ENCODE results near the gene UNC13C.

The UNC13C gene

GRCh38 chr15:54481819-54482218, 503.6 kb downstream of the UNC13C start:
- Histone ChIP-seq H3K9ac (ENCODE audit: low read length in 5 of 5) (no peak overlapping the region), H3K27ac (ENCODE audit: low read depth, low read length) (no peak overlapping the region), H3K4me1 (ENCODE audit: control insufficient read depth in 5 of 5, insufficient read depth in 5 of 5, low read length in 5 of 5) (no peaks in the 10 kb centered on the region), H3K36me3 (ENCODE audit: control insufficient read depth in 5 of 5, insufficient read depth in 5 of 5, low read length in 5 of 5) (no peaks in the 10 kb centered on the region), H3K27me3 (ENCODE audit: control insufficient read depth in 5 of 5, insufficient read depth in 4 of 5, low read length in 5 of 5) (no peaks in the 10 kb centered on the region), H3K4me3 (ENCODE audit: low read depth in 1 of 5, low read length in 5 of 5) (no peak overlapping the region), H3K9me3 (ENCODE audit: control insufficient read depth in 5 of 5, low read length in 5 of 5) (peaks cover 0 to 7% (median 4%) of the 10 kb centered on the region in 5 donors)

GRCh38 chr15:54482251-54482650, 504.0 kb downstream of the UNC13C start:
- Histone ChIP-seq H3K27ac (ENCODE audit: low read depth, low read length) (no peak overlapping the region), H3K4me3 (ENCODE audit: low read depth in 1 of 5, low read length in 5 of 5) (no peak overlapping the region), H3K9me3 (ENCODE audit: control insufficient read depth in 5 of 5, low read length in 5 of 5) (peaks cover 0 to 7% (median 4%) of the 10 kb centered on the region in 5 donors), H3K9ac (ENCODE audit: low read length in 5 of 5) (no peak overlapping the region), H3K36me3 (ENCODE audit: control insufficient read depth in 5 of 5, insufficient read depth in 5 of 5, low read length in 5 of 5) (no peaks in the 10 kb centered on the region), H3K27me3 (ENCODE audit: control insufficient read depth in 5 of 5, insufficient read depth in 4 of 5, low read length in 5 of 5) (no peaks in the 10 kb centered on the region), H3K4me1 (ENCODE audit: control insufficient read depth in 5 of 5, insufficient read depth in 5 of 5, low read length in 5 of 5) (no peaks in the 10 kb centered on the region)

- Histone ChIP-seq H3K9me3 (ENCODE audit: control insufficient read depth in 5 of 5, low read length in 5 of 5) (no peaks in the 10 kb centered on the region), H3K4me3 (ENCODE audit: low read depth in 1 of 5, low read length in 5 of 5) (no peak overlapping the region), H3K9ac (ENCODE audit: low read length in 5 of 5) (no peak overlapping the region), H3K4me1 (ENCODE audit: control insufficient read depth in 5 of 5, insufficient read depth in 5 of 5, low read length in 5 of 5) (no peaks in the 10 kb centered on the region), H3K27ac (ENCODE audit: low read depth, low read length) (no peak overlapping the region), H3K36me3 (ENCODE audit: control insufficient read depth in 5 of 5, insufficient read depth in 5 of 5, low read length in 5 of 5) (no peaks in the 10 kb centered on the region), H3K27me3 (ENCODE audit: control insufficient read depth in 5 of 5, insufficient read depth in 4 of 5, low read length in 5 of 5) (no peaks in the 10 kb centered on the region)
Observed at GRCh38 chr15:54500330-54500729, 522.1 kb downstream of the UNC13C start.

- H3K27ac ChIP-seq (ENCODE audit: low read depth, low read length) = no peak overlapping the region
- no peaks in the 10 kb centered on the region for H3K4me1 ChIP-seq (ENCODE audit: control insufficient read depth in 5 of 5, insufficient read depth in 5 of 5, low read length in 5 of 5)
- no peak overlapping the region for H3K9ac ChIP-seq (ENCODE audit: low read length in 5 of 5)
- no peak overlapping the region for H3K4me3 ChIP-seq (ENCODE audit: low read depth in 1 of 5, low read length in 5 of 5)
- H3K9me3 ChIP-seq (ENCODE audit: control insufficient read depth in 5 of 5, low read length in 5 of 5) = no peaks in the 10 kb centered on the region
- no peaks in the 10 kb centered on the region for H3K36me3 ChIP-seq (ENCODE audit: control insufficient read depth in 5 of 5, insufficient read depth in 5 of 5, low read length in 5 of 5)
- no peaks in the 10 kb centered on the region for H3K27me3 ChIP-seq (ENCODE audit: control insufficient read depth in 5 of 5, insufficient read depth in 4 of 5, low read length in 5 of 5)
Observed at GRCh38 chr15:54502416-54503075, 524.3 kb downstream of the UNC13C start.

GRCh38 chr15:54504695-54505094, 526.5 kb downstream of the UNC13C start:
- no peaks in the 10 kb centered on the region for H3K27me3 ChIP-seq (ENCODE audit: control insufficient read depth in 5 of 5, insufficient read depth in 4 of 5, low read length in 5 of 5)
- H3K9ac ChIP-seq (ENCODE audit: low read length in 5 of 5) = no peak overlapping the region
- no peaks in the 10 kb centered on the region for H3K4me1 ChIP-seq (ENCODE audit: control insufficient read depth in 5 of 5, insufficient read depth in 5 of 5, low read length in 5 of 5)
- H3K9me3 ChIP-seq (ENCODE audit: control insufficient read depth in 5 of 5, low read length in 5 of 5) = no peaks in the 10 kb centered on the region
- H3K4me3 ChIP-seq (ENCODE audit: low read depth in 1 of 5, low read length in 5 of 5) = no peak overlapping the region
- H3K27ac ChIP-seq (ENCODE audit: low read depth, low read length) = no peak overlapping the region
- H3K36me3 ChIP-seq (ENCODE audit: control insufficient read depth in 5 of 5, insufficient read depth in 5 of 5, low read length in 5 of 5) = no peaks in the 10 kb centered on the region

- H3K9me3 ChIP-seq (ENCODE audit: control insufficient read depth in 5 of 5, low read length in 5 of 5) = no peaks in the 10 kb centered on the region
- H3K27me3 ChIP-seq (ENCODE audit: control insufficient read depth in 5 of 5, insufficient read depth in 4 of 5, low read length in 5 of 5) = no peaks in the 10 kb centered on the region
- H3K9ac ChIP-seq (ENCODE audit: low read length in 5 of 5) = no peak overlapping the region
- no peak overlapping the region for H3K4me3 ChIP-seq (ENCODE audit: low read depth in 1 of 5, low read length in 5 of 5)
- H3K4me1 ChIP-seq (ENCODE audit: control insufficient read depth in 5 of 5, insufficient read depth in 5 of 5, low read length in 5 of 5) = no peaks in the 10 kb centered on the region
- H3K27ac ChIP-seq (ENCODE audit: low read depth, low read length) = no peak overlapping the region
- H3K36me3 ChIP-seq (ENCODE audit: control insufficient read depth in 5 of 5, insufficient read depth in 5 of 5, low read length in 5 of 5) = no peaks in the 10 kb centered on the region
Observed at GRCh38 chr15:54506977-54507524, 528.8 kb downstream of the UNC13C start.

GRCh38 chr15:54514601-54515000, 536.4 kb downstream of the UNC13C start:
- Histone ChIP-seq H3K27me3 (ENCODE audit: control insufficient read depth in 5 of 5, insufficient read depth in 4 of 5, low read length in 5 of 5) (no peaks in the 10 kb centered on the region), H3K36me3 (ENCODE audit: control insufficient read depth in 5 of 5, insufficient read depth in 5 of 5, low read length in 5 of 5) (no peaks in the 10 kb centered on the region), H3K9ac (ENCODE audit: low read length in 5 of 5) (no peak overlapping the region), H3K9me3 (ENCODE audit: control insufficient read depth in 5 of 5, low read length in 5 of 5) (peaks cover 0 to 4% (median 0%) of the 10 kb centered on the region in 5 donors), H3K27ac (ENCODE audit: low read depth, low read length) (no peak overlapping the region), H3K4me1 (ENCODE audit: control insufficient read depth in 5 of 5, insufficient read depth in 5 of 5, low read length in 5 of 5) (peaks cover 0 to 21% (median 12%) of the 10 kb centered on the region in 5 donors), H3K4me3 (ENCODE audit: low read depth in 1 of 5, low read length in 5 of 5) (no peak overlapping the region)

GRCh38 chr15:54515664-54516582, 537.7 kb downstream of the UNC13C start:
- Histone ChIP-seq H3K9ac (ENCODE audit: low read length in 5 of 5) (no peak overlapping the region), H3K4me3 (ENCODE audit: low read depth in 1 of 5, low read length in 5 of 5) (no peak overlapping the region), H3K9me3 (ENCODE audit: control insufficient read depth in 5 of 5, low read length in 5 of 5) (peaks cover 0 to 4% (median 0%) of the 10 kb centered on the region in 5 donors), H3K36me3 (ENCODE audit: control insufficient read depth in 5 of 5, insufficient read depth in 5 of 5, low read length in 5 of 5) (no peaks in the 10 kb centered on the region), H3K4me1 (ENCODE audit: control insufficient read depth in 5 of 5, insufficient read depth in 5 of 5, low read length in 5 of 5) (peaks cover 0 to 24% (median 12%) of the 10 kb centered on the region in 5 donors), H3K27ac (ENCODE audit: low read depth, low read length) (no peak overlapping the region), H3K27me3 (ENCODE audit: control insufficient read depth in 5 of 5, insufficient read depth in 4 of 5, low read length in 5 of 5) (no peaks in the 10 kb centered on the region)

GRCh38 chr15:54517366-54517765, 539.1 kb downstream of the UNC13C start:
- Histone ChIP-seq H3K36me3 (ENCODE audit: control insufficient read depth in 5 of 5, insufficient read depth in 5 of 5, low read length in 5 of 5) (no peaks in the 10 kb centered on the region), H3K9me3 (ENCODE audit: control insufficient read depth in 5 of 5, low read length in 5 of 5) (peaks cover 0 to 4% (median 0%) of the 10 kb centered on the region in 5 donors), H3K4me1 (ENCODE audit: control insufficient read depth in 5 of 5, insufficient read depth in 5 of 5, low read length in 5 of 5) (peaks cover 0 to 24% (median 12%) of the 10 kb centered on the region in 5 donors), H3K27ac (ENCODE audit: low read depth, low read length) (no peak overlapping the region), H3K27me3 (ENCODE audit: control insufficient read depth in 5 of 5, insufficient read depth in 4 of 5, low read length in 5 of 5) (no peaks in the 10 kb centered on the region), H3K9ac (ENCODE audit: low read length in 5 of 5) (no peak overlapping the region), H3K4me3 (ENCODE audit: low read depth in 1 of 5, low read length in 5 of 5) (no peak overlapping the region)

All from subcutaneous abdominal adipose tissue (tissue), 5 donors.